Measurements from ENCODE around the gene SPINDOC.
"Not testable (repeated sequence)": the region's sequence is repeated elsewhere in the genome, so short reads cannot be mapped to it uniquely, and the experiment has no call there.

SPINDOC gene

DNA sequence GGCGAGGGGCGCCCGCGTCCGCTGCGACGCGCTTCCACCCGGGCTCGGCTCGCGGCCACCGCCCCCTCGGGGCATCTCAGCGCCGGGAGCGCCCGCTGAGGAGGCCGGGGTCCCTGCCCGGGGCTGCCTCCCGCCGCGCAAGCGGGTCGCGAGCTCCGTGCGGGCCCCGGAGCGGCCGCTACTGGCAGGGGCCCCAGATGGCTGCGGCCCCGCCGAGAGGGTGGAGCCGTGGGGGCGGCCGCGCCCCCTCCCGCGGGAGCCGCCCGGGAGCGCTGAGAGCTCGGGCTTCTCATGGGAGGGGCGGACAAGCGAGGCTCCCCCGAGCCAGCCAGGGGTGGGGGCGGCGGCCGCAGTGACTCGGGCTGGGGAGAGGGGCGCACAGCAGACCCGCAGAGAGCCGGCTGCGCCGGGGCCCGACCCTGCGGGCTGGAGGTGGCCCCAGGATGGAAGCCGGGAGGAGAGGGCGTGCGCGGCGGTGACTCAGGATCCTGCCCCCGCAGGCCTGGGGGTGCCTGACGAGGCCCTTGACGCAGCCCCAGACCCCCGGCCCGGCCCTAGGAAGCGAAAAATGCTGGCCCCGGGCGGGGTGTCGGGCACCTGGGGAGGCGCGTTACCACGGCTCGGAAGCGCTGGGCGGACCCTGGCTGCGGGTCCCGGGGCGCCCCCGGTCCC, 44.1 kb upstream of the SPINDOC start:
- Histone ChIP-seq H3K4me2 (ENCODE audit: low read length) (peak overlapping the region; percentile 79), H3K4me1 (ENCODE audit: insufficient read depth, low read length, severe bottlenecking) (peaks cover 22% of the 10 kb centered on the region), H3K79me2 (ENCODE audit: insufficient read depth, low read length) (no peaks in the 10 kb centered on the region), H3F3A (ENCODE audit: insufficient read depth, low read length) (no peaks in the 10 kb centered on the region), H3K27me3 (ENCODE audit: insufficient read depth, low read length) (no peaks in the 10 kb centered on the region), H3K9ac (ENCODE audit: low read length) (peak overlapping the region; percentile 69), H3K36me3 (ENCODE audit: insufficient read depth, low read length) (no peaks in the 10 kb centered on the region), H3K27ac (ENCODE audit: low read depth, low read length, poor library complexity, severe bottlenecking) (no peak overlapping the region), H2AFZ (ENCODE audit: low read length) (no peak overlapping the region), H3K9me2 (ENCODE audit: low read depth, low read length) (no peaks in the 10 kb centered on the region), H4K20me1 (ENCODE audit: insufficient read depth, low read length) (no peaks in the 10 kb centered on the region), H3K9me3 (ENCODE audit: low read length) (no peaks in the 10 kb centered on the region), H3K4me3 (ENCODE audit: low read depth, low read length, poor library complexity, severe bottlenecking) (peak overlapping the region; percentile 69)
- TF ChIP-seq, protein P1, sequence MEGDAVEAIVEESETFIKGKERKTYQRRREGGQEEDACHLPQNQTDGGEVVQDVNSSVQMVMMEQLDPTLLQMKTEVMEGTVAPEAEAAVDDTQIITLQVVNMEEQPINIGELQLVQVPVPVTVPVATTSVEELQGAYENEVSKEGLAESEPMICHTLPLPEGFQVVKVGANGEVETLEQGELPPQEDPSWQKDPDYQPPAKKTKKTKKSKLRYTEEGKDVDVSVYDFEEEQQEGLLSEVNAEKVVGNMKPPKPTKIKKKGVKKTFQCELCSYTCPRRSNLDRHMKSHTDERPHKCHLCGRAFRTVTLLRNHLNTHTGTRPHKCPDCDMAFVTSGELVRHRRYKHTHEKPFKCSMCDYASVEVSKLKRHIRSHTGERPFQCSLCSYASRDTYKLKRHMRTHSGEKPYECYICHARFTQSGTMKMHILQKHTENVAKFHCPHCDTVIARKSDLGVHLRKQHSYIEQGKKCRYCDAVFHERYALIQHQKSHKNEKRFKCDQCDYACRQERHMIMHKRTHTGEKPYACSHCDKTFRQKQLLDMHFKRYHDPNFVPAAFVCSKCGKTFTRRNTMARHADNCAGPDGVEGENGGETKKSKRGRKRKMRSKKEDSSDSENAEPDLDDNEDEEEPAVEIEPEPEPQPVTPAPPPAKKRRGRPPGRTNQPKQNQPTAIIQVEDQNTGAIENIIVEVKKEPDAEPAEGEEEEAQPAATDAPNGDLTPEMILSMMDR (IDR thresholded peaks at IDR 0.05; ENCODE audit: low read length), result no peak
- no peak for TF ChIP-seq EZH2 (IDR thresholded peaks at IDR 0.05; ENCODE audit: borderline replicate concordance, low read length)

DNA sequence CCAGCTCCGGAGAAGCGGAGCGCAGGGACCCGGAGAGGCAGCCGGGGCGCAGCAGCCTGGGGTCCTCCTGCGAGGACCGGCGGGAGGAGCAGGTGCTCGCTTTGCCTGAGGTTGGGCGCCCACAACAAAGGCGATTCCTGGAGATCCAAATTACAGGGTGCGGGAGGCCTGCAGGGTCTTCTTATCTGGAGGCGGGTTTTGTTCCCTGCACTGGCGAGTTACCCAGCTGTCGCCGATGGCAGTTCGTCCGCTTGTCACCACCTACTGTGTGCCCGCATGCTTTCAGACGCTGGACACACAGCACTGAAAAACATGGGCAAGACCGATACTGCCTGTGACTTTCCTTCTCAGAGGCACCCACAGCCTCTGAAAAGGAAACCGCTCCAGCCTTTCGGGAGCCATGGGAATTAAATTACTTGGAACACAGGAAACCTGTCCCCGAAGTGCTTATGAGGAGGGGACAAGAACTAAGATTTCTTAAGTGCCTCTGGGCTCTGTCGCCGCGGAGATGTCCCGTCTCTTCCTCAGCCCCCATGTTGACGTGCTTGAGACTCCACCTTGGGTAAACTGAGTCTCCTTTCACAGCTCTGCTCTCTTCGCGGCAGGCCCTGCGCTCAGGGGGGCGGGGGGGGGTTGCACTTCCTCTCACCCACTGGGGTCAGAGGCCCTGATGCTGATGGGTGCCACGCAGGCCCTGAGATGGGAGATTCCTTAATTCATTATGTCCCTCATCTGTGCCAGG, 43.4 kb upstream of the SPINDOC start:
- Histone ChIP-seq H3K79me2 (ENCODE audit: insufficient read depth, low read length) (no peaks in the 10 kb centered on the region), H3K9me3 (ENCODE audit: low read length) (no peaks in the 10 kb centered on the region), H2AFZ (ENCODE audit: low read length) (no peak overlapping the region), H3K9ac (ENCODE audit: low read length) (no peak overlapping the region; the same call in 1 of the 2 replicates), H3K9me2 (ENCODE audit: low read depth, low read length) (no peaks in the 10 kb centered on the region), H3K27me3 (ENCODE audit: insufficient read depth, low read length) (no peaks in the 10 kb centered on the region), H3F3A (ENCODE audit: insufficient read depth, low read length) (no peaks in the 10 kb centered on the region), H3K4me3 (ENCODE audit: low read depth, low read length, poor library complexity, severe bottlenecking) (peak overlapping the region; percentile 69), H3K27ac (ENCODE audit: low read depth, low read length, poor library complexity, severe bottlenecking) (no peak overlapping the region), H3K4me1 (ENCODE audit: insufficient read depth, low read length, severe bottlenecking) (peaks cover 22% of the 10 kb centered on the region), H3K4me2 (ENCODE audit: low read length) (peak overlapping the region; percentile 79), H3K36me3 (ENCODE audit: insufficient read depth, low read length) (no peaks in the 10 kb centered on the region), H4K20me1 (ENCODE audit: insufficient read depth, low read length) (no peaks in the 10 kb centered on the region)
- TF ChIP-seq EZH2 (IDR thresholded peaks at IDR 0.05; ENCODE audit: borderline replicate concordance, low read length), result no peak
- TF ChIP-seq, protein P1 (IDR thresholded peaks at IDR 0.05; ENCODE audit: low read length), result no peak

DNA sequence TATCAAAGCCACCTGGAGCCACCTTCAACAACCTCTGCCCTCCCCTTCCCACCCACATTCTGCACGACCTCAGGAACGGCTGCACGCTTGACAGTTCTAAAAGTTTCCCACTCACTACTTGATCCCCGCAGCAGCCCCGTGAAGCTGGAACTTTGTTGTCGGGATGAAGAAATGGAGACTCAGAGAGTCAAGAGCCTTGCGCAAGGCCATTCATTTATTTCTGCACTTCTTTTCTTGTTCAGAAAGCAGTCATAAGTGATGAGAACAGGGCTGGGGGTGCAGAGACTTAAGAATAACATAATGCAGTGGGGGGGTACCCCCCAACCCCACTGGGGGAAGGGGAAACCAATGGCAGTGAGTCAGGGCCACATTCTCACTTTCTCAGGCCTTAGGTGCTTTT, 42.5 kb upstream of the SPINDOC start:
- Histone ChIP-seq H3K27ac (ENCODE audit: low read depth, low read length, poor library complexity, severe bottlenecking) (no peak overlapping the region), H3K4me2 (ENCODE audit: low read length) (no peak overlapping the region), H3K36me3 (ENCODE audit: insufficient read depth, low read length) (no peaks in the 10 kb centered on the region), H3F3A (ENCODE audit: insufficient read depth, low read length) (no peaks in the 10 kb centered on the region), H3K27me3 (ENCODE audit: insufficient read depth, low read length) (no peaks in the 10 kb centered on the region), H3K9me3 (ENCODE audit: low read length) (no peaks in the 10 kb centered on the region), H4K20me1 (ENCODE audit: insufficient read depth, low read length) (no peaks in the 10 kb centered on the region), H2AFZ (ENCODE audit: low read length) (no peak overlapping the region), H3K9ac (ENCODE audit: low read length) (no peak overlapping the region), H3K9me2 (ENCODE audit: low read depth, low read length) (no peaks in the 10 kb centered on the region), H3K4me3 (ENCODE audit: low read depth, low read length, poor library complexity, severe bottlenecking) (no peak overlapping the region), H3K4me1 (ENCODE audit: insufficient read depth, low read length, severe bottlenecking) (peaks cover 22% of the 10 kb centered on the region), H3K79me2 (ENCODE audit: insufficient read depth, low read length) (no peaks in the 10 kb centered on the region)
- TF ChIP-seq EZH2 (IDR thresholded peaks at IDR 0.05; ENCODE audit: borderline replicate concordance, low read length), result no peak
- TF ChIP-seq, protein P1 (IDR thresholded peaks at IDR 0.05; ENCODE audit: low read length), result no peak

DNA sequence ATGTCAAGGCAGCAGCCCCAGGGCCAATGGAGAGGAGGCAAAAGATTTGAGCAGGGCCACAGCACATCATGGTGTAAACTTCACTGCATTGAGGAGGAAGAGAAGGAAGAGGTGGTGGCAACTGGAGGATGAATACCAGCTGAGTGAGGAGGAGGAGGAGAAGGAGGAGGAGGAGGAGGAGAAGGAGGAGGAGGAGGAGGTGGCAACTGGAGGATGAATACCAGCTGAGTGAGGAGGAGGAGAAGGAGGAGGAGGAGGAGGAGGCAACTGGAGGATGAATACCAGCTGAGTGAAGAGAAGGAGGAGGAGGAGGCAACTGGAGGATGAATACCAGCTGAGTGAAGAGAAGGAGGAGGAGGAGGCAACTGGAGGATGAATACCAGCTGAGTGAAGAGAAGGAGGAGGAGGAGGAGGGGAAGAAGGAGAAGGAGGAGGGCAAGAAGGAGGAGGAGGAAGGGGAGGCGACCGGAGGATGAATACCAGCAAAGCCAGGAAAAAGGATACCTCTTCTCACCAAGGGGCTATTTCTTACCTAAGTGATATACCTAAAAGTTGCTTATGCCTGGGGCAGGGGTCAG, 41.4 kb upstream of the SPINDOC start:
- H3K9ac ChIP-seq (ENCODE audit: low read length); H3K36me3 ChIP-seq (ENCODE audit: insufficient read depth, low read length); H3K4me3 ChIP-seq (ENCODE audit: low read depth, low read length, poor library complexity, severe bottlenecking); H3K79me2 ChIP-seq (ENCODE audit: insufficient read depth, low read length); H2AFZ ChIP-seq (ENCODE audit: low read length); H3K9me3 ChIP-seq (ENCODE audit: low read length); H3F3A ChIP-seq (ENCODE audit: insufficient read depth, low read length); H3K9me2 ChIP-seq (ENCODE audit: low read depth, low read length); H3K27me3 ChIP-seq (ENCODE audit: insufficient read depth, low read length); H4K20me1 ChIP-seq (ENCODE audit: insufficient read depth, low read length); H3K4me2 ChIP-seq (ENCODE audit: low read length); H3K27ac ChIP-seq (ENCODE audit: low read depth, low read length, poor library complexity, severe bottlenecking): not testable (repeated sequence)
- H3K4me1 ChIP-seq (ENCODE audit: insufficient read depth, low read length, severe bottlenecking), result peaks cover 16% of the 10 kb centered on the region
